Prostate gland (tissue), 2 donors: Measurements from ENCODE around the gene KIF11.

Source experiments
- CTCF ChIP-seq, 4 experiments: fragments of 200-600 bp in 2 of 4; fragments of 450-650 bp in 2 of 4; sonication (generic) in 2 of 4; IDR thresholded peaks; 1 replicate in 3 of 4; 2 replicates in 1 of 4; pipeline ENCODE4 v1.5.1; 2016 to 2019; ENCODE audit warnings: antibody characterized with exemption in 4 of 4, mild to moderate bottlenecking in 2 of 4, moderate library complexity in 2 of 4
- POLR2A ChIP-seq: fragments of 450-650 bp; IDR thresholded peaks from one replicate; pipeline ENCODE4 v1.6.1; 2016; ENCODE audit warnings: antibody characterized with exemption, mild to moderate bottlenecking
- POLR2AphosphoS5 ChIP-seq: sonication (generic); formaldehyde crosslinking; IDR thresholded peaks from one replicate; pipeline ENCODE4 v1.6.1; 2017; ENCODE audit warnings: antibody characterized with exemption

DNA sequence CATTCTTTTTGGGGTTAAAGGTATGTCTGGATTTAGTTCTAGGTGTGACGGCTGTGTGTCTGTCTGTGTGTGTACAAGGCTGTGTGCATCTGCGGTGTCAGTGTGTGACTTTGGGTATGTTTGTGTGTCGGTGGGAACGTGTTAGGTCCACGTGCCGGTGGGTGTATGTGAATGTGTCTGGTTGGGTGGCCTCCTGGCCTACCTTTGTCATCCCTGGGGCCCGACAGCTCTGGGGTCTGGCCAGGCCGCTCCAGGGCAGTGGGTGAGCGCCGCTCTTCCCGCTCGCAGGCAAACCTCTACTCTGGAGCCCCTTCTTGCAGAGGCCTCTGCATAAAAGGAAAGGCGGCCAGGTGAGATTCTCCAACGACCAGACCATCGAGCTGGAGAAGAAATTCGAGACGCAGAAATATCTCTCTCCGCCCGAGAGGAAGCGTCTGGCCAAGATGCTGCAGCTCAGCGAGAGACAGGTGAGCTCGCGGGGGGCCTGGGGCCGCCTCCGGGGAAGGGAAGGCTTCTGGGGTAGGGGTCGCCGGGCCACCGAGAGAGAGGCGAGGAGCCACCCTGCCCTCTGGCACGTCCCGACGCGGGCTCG, 99.2 kb downstream of the KIF11 start:
- TF ChIP-seq POLR2AphosphoS5 = no peak
- TF ChIP-seq POLR2A = no peak
- no peak for TF ChIP-seq CTCF (IDR thresholded peaks at IDR 0.05)
